HG03097 (cell line): ENCODE data around the gene MMD2.

Source experiments
- ATAC-seq: cut with Tn5 transposase; IDR thresholded peaks from one replicate; pipeline ENCODE4 v1.9.1; 2021; ENCODE audit not compliant: unreplicated experiment, low FRiP score

Gene MMD2

DNA sequence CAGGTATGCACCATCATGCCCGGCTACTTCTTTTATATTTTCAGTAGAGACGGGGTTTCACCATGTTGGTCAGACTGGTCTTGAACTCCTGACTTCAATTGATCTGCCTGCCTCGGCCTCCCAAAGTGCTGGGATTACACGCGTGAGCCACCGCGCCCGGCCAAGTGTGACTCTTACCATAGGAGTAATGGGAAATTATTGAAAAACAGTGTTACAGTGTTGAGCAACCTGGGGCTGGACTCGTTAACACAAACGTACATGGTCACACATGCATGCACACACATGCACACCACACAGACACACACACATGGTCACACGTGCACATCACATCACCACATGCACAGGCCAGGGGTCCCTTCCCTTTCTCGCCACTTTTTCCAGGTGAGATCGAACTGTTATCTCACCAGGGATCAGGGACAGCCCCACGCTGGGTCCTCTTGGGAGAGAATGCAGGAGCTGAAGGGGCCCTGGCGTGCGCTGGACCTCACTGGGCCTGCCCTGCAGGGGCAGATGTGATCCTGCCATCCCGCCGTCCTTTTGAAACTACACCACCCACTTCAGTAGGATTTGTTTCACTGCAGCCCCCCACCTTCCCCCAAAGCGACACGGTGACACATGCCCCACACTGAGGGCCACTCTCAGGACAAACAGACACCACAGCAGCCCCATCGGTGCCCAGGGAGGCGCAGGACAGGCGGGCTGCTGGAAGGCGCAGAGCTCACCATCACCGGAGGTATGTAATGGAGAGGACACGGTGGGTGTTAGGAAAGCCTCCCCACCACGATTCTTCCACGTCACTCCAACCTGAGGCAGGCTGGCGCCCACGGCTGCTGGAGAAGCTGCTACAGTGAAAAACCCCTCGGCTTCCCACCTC is 85.7 kb downstream of the MMD2 start:
- ATAC-seq = no peak

DNA sequence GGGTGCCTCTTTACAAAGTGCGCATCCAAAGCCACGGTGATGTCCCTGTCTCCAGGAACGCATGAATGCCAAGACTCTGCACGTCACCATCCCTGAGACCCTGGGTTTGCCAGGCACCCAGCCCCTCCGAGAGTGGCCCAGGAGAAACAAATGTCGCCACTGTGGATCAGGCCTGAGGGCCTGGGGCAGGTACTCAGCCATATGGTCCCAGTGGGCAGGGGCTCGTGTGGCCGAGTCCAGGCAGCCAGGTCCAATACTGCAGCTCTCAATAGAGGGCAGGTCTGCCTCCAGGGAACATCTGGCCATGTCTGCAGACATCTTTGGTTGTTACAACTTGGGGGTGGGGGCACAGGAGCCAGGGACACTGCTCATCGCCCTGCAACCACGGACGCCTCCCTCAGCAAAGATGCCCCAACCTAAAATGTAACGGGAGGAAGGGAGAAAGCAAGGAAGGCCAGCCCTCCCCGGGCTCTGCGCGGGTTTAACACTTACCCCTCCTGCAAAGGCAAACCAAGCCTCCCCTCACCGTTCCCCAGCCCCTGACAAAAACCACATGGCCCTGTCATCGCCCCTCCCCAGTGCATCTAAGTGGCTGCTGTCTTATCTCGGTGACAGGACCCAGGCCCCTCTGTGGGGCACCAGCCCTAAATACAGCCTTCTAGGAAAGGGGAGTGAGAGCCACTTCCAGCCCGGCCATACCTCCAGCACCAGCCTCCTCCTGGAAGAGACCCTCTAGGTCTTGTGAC is 86.9 kb downstream of the MMD2 start:
- no peak for ATAC-seq

DNA sequence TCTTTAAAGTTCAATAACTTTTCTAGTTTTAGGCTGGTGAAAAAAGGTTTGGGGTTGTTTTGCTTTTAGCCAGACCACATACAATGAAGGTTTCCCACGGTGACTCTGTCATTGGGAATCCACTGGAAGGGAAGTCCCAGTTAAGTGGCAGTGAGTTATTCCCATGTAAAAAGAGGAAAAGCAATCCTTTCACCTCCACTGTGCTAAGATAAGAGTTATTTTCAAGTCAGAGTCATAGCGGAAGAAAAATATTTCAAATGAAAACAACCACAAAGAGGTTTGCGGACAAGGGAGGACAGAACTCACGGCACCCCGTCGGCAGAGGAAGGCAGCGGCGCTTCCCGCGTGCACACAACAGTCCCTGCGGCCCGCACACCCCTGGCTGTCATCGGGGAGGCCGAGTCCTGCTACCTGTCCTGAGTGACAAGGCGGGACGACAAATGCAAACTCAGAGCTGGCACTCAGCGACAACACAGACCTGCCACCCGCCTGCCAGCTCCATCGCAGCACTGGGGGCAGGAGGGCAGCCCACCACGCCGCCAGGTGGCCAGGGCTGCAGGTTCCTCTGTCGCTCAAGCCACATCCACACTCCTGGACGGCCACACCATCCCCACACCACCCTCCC is 87.8 kb downstream of the MMD2 start:
- ATAC-seq = no peak

DNA sequence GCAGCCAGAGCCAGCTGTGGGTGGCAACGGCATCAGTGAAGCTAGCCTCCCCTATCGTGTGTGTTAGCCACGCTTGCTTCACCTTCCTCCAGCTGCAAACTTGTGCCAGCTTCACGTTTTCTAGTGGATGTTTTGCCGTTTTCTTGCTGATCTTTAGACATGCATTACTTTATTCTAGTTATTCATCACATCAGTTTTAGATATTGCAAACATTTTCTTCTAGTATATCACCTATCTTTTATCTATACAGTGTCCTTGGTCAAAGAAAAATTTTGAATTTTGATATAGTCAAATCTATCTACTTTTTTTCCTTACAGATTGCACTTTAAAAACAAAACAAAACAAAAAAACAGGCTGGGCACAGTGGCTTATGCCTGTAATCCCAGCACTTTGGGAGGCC is 90.5 kb downstream of the MMD2 start:
- ATAC-seq = no peak

DNA sequence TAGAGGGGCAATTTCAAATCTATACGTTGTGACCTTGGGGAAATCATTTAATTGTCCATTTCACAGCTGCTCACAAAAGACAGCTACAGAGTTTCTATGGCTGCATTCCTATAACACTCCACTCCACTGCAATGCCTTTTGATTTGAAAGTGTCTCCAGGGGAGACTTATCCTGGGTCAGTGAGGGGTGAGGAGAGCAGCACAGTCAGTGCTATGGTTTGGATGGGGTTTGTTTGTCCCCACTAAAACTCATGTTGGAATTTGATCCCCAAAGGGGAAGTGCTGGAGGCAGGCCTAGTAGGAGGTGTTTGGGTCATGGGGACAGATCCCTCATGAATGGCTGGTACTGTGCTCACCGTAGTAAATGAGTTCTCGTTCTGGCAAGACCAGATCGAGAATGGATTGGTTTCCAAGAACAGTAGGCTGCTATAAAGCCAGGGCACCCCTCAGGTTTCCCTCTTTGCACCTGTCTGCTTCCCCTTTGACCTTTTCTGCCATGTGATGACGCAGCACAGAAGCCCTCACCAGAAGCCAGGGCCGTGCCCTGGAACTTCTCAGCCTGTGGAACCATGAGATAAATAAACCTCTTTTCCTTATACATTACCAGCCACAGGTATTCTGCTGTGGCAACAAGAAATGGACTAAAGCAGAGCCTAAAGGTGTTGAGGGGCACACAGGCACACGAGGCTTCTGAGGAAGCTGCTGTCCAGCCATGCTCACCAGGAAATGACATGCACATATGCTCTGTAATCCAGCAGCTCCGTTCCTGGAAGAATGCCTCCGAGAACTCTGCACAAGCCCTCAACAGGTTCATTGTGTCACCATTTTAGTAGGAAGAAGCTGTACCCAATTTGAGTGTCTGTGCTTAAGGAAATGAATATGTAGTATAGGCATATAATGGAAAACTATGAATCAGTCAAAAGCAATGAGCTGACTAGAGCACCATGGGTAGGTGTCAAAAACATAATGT is 92.2 kb downstream of the MMD2 start:
- ATAC-seq = no peak

DNA sequence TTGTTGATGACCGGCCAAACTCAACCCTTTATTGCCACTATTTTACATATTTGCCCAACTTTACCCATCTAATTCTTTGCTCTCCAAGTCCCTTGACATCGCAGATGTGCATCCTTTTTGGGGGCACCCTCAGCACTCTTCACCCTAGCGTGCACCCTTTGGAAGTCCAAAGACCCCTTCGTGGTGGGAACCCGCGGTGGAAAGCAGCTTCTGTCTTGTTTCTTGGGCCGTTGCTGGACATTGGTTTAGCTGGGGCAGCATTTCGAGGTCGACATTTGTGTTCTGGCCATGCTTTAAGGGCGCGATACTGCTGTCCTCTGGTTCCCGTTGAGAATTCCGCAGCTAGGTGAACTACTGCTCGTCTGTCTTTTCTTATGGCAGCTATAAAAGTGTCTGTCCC is 96.8 kb downstream of the MMD2 start:
- ATAC-seq = no peak

DNA sequence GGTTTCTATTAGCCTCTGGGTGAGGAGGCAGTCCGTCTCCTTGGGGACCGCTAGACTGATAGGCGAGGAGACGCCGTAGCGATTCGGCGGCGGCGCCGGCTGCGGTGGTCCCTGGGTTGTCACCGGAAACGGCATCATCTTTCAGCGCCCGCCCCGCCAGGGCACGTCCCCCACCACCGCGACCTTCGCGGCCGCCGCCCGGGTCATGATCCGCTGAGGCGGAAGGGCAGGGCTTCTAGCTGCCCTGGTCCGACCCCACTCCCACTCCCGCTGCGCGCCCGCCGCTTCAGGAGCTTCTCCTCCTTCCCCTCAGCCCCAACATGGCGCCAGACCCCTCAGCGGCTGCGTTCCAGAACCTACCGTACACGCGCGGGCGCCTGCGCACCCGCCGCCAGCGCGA is 97.3 kb downstream of the MMD2 start, which contains the start of gene PAPOLB:
TSS of gene PAPOLB (minus strand) at position 358 of the 400 bp plus-strand sequence. CDS start at position 138, 220 bp downstream.
- ATAC-seq = no peak

DNA sequence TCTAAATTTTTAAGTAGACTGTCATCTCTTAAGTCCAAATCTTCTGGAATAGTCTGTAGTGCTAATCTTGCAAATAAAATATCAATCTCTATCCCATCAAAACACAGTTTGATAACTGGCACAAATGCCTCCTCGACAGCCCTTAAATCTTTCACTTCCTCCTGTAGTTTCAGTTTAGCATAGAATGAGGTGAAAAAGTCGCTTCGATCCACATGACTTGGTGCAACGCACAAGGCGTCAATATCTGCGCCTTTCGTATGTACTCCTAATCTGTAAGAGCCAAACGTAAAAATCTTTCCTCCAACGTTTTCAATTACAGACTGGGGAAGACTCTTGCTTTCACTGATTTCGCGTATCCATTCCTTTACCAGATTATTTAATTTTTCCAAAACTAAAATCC is 97.8 kb downstream of the MMD2 start:
- no peak for ATAC-seq

DNA sequence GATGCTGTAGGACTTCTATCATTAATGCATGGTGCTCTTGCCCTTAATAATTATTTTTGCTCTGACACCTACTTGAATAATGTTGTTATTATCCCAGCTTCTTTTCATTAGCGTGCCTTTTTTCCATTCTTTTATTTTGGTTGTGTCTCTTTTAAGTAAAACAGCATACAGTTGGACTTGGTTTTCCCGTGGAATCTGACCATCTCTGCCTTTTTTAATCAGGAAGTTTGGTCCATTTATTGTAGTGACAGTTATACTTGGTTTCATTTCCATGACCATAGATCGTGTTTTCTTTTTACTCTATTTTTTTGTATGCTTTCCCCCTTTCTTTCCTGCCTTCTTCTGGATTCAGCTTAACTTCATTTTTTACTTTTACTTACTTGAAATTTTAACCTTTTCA is 101.8 kb downstream of the MMD2 start:
- ATAC-seq = no peak

DNA sequence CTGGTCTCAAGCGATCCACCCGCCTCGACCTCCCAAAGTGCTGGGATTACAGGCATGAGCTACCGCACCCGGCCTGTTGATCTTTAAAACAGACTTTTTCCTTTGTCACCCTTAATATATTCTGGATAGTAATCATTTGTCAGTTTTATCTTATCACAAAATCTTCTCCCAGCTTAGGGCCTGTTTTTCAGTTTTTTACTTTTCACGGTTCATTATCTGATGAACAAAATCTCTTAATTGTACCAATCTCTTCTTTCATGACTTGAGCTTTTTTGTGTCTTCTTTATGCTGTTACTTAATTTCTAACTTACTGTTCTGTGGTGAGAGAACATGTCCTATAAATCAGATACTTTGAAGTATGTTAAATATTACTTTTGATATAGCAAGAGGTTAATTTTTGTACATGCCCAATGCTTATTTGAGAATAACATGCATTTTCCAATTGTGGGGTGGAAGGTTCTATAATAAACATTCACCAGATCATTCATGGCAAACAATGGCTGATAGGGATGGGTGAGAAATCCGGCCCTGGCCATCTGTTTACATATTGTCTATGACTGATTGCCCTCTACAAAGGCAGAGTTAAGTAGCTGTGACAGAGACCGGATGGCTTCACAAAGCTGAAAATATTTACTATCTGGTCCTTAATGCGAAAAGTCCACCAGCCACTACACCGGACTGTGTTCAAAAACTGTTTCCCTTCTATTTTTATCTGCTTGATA is 102.5 kb downstream of the MMD2 start:
- ATAC-seq = no peak
